K562 (cell line): ENCODE results near the gene ACADVL. TPM values are rescaled to one million over a fixed set of nuclear protein-coding genes. Genes with fewer than 3 reads are reported as not detected.

ENCODE experiments used
- CAMTA2 ChIP-seq: fragments of 250-450 bp; sonication (Bioruptor Pico); conservative IDR thresholded peaks from 2 replicates; pipeline ENCODE4 v1.5.1; 2022
- CREB1 ChIP-seq, 2 experiments: sonication (generic) in 1 of 2; formaldehyde crosslinking in 1 of 2; IDR thresholded peaks; 2 replicates each; pipeline versions ENCODE4 v1.6.1 to v1.8.0; 2012 to 2022; ENCODE audit warnings: inconsistent platforms in 1 of 2, mild to moderate bottlenecking in 1 of 2, missing genetic modification reagents in 1 of 2, moderate library complexity in 1 of 2
- GABPB1 ChIP-seq: sonication (generic); formaldehyde crosslinking; IDR thresholded peaks from 2 replicates; pipeline ENCODE4 v1.8.0; 2022; ENCODE audit warnings: mild to moderate bottlenecking, missing genetic modification reagents
- JUN ChIP-seq, 2 experiments: sonication (generic) in 1 of 2; formaldehyde crosslinking in 1 of 2; IDR thresholded peaks; 2 replicates each; pipeline versions ENCODE4 v1.6.1 to v1.8.0; 2012 to 2022; ENCODE audit warnings: borderline replicate concordance in 2 of 2, mild to moderate bottlenecking in 2 of 2, improper control_type of control experiment in 1 of 2, low read depth in 1 of 2, low read length in 1 of 2, missing genetic modification reagents in 1 of 2
- SUPT5H ChIP-seq: fragments of 450-650 bp; IDR thresholded peaks from 2 replicates; pipeline ENCODE4 v1.6.1; 2016
- ZNF184 ChIP-seq: sonication (generic); formaldehyde crosslinking; IDR thresholded peaks from 2 replicates; pipeline ENCODE4 v1.5.0; 2020; ENCODE audit warnings: missing genetic modification reagents
- ZNF24 ChIP-seq: fragments of 450-650 bp; IDR thresholded peaks from 2 replicates; pipeline ENCODE4 v1.6.1; 2016
- ZZZ3 ChIP-seq: fragments of 450-650 bp; IDR thresholded peaks from 2 replicates; pipeline ENCODE4 v1.6.1; 2016; ENCODE audit warnings: antibody characterized with exemption, mild to moderate bottlenecking, moderate library complexity
- polyA plus RNA-seq, 8 experiments: library from polyadenylated mRNA; depleted of rRNA in 4 of 8; stranded (reverse) in 5 of 8; unstranded in 3 of 8; fragments of >200 nt; fragmentation: Nextera tagmentation in 2 of 8; fragmentation: Illumina TruSeq in 1 of 8; extraction: Ambion mirVana in 2 of 8; extraction: Trizol in 1 of 8; gene quantifications; 2 replicates each; pipeline versions ENCODE4 v1.2.1 to v1.2.3, GENCODE V29; 2011 to 2014; ENCODE audit warnings: inconsistent platforms in 1 of 8, missing spikeins in 1 of 8
- total RNA-seq, 7 experiments: library from RNA; depleted of rRNA in 6 of 7; stranded (reverse); fragments of >200 nt in 6 of 7; fragmentation: Illumina TruSeq in 2 of 7; extraction: Trizol in 2 of 7; gene quantifications; 2 replicates each; pipeline versions ENCODE4 v1.2.1 to v1.2.3, GENCODE V29; 2011 to 2021; ENCODE audit warnings: low replicate concordance in 1 of 7
- TF ChIP-seq, protein P1 (sequence below): fragments of 450-650 bp; IDR thresholded peaks from 2 replicates; pipeline ENCODE4 v1.6.1; 2018; ENCODE audit not compliant: partially characterized antibody
- TF ChIP-seq, protein P2 (sequence below): fragments of 250-450 bp; sonication (Bioruptor Pico); IDR thresholded peaks from 2 replicates; pipeline ENCODE4 v1.4.0; 2020

The ACADVL gene
- total and polyA plus RNA-seq, 9 of the 15 experiments (the other 6 are each of a cell fraction or from before 2014, with no cell fraction given) = 25.5 to 449 (median 214) TPM

DNA sequence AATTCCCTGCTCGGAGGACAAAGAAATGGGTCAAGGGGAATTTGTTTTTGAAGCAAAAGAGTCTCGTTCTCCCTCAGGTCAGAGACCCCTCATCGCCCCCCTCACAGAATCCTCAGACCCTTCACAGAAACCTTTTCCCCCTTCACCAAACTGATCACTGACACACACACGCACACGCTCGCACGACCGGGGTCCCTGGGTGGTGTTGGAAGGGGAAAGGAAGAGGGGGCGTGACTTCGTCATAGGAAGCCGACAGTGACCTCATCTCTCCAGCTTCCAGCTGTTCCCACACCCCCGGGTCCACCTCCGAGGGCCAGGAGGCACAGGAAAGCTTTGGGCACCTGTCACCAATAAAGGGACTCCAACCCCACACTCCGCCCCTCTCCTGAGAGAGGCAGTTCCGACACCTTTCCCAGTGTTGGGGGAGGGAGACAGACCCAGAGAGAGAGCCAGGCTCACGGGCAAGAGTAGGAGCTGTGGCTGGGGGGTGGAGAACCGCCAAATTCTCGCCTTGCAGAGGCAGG lies 41.7 kb upstream of the ACADVL start (continued):
- TF ChIP-seq, protein P1, sequence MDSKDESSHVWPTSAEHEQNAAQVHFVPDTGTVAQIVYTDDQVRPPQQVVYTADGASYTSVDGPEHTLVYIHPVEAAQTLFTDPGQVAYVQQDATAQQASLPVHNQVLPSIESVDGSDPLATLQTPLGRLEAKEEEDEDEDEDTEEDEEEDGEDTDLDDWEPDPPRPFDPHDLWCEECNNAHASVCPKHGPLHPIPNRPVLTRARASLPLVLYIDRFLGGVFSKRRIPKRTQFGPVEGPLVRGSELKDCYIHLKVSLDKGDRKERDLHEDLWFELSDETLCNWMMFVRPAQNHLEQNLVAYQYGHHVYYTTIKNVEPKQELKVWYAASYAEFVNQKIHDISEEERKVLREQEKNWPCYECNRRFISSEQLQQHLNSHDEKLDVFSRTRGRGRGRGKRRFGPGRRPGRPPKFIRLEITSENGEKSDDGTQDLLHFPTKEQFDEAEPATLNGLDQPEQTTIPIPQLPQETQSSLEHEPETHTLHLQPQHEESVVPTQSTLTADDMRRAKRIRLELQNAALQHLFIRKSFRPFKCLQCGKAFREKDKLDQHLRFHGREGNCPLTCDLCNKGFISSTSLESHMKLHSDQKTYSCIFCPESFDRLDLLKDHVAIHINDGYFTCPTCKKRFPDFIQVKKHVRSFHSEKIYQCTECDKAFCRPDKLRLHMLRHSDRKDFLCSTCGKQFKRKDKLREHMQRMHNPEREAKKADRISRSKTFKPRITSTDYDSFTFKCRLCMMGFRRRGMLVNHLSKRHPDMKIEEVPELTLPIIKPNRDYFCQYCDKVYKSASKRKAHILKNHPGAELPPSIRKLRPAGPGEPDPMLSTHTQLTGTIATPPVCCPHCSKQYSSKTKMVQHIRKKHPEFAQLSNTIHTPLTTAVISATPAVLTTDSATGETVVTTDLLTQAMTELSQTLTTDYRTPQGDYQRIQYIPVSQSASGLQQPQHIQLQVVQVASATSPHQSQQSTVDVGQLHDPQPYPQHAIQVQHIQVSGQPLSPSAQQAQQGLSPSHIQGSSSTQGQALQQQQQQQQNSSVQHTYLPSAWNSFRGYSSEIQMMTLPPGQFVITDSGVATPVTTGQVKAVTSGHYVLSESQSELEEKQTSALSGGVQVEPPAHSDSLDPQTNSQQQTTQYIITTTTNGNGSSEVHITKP = no peak
- TF ChIP-seq CREB1 (IDR thresholded peaks at IDR 0.05) = peak; percentile 83
- TF ChIP-seq CREB1 (CRISPR knock-in tag; IDR thresholded peaks at IDR 0.05) = peak; percentile 18; the same call in 1 of the 2 replicates
- TF ChIP-seq GABPB1 (CRISPR knock-in tag) = no peak
- no peak for TF ChIP-seq SUPT5H
- TF ChIP-seq, protein P2, sequence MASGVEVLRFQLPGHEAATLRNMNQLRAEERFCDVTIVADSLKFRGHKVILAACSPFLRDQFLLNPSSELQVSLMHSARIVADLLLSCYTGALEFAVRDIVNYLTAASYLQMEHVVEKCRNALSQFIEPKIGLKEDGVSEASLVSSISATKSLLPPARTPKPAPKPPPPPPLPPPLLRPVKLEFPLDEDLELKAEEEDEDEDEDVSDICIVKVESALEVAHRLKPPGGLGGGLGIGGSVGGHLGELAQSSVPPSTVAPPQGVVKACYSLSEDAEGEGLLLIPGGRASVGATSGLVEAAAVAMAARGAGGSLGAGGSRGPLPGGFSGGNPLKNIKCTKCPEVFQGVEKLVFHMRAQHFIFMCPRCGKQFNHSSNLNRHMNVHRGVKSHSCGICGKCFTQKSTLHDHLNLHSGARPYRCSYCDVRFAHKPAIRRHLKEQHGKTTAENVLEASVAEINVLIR (CRISPR knock-in tag) = peak; percentile 23; the same call in 1 of the 2 replicates
- TF ChIP-seq ZNF24 = no peak
- TF ChIP-seq ZZZ3 = no peak
- no peak for TF ChIP-seq CAMTA2 (CRISPR knock-in tag)
- no peak for TF ChIP-seq ZNF184 (CRISPR knock-in tag)
- TF ChIP-seq JUN (IDR thresholded peaks at IDR 0.05; ENCODE audit: borderline replicate concordance, low read depth, low read length) = 0 out of 2 replicates have a peak, but pooled peaks have one; percentile 8
- TF ChIP-seq JUN (CRISPR knock-in tag; IDR thresholded peaks at IDR 0.05; ENCODE audit: borderline replicate concordance) = no peak
